LNCaP clone FGC (cell line): ENCODE data around the gene SPNS3.

Experiments used
- DNase-seq: peaks from one replicate; pipeline ENCODE4 v3.0.0-alpha.2; 2011; ENCODE audit warnings: low read depth
- H3K4me3 ChIP-seq: 2 replicates; pipeline ENCODE4 v1.5.1; 2011; ENCODE audit warnings: mild to moderate bottlenecking, low read depth, low read length, control low read depth
- TF ChIP-seq, protein P1 (sequence below): IDR thresholded peaks from 2 replicates; pipeline ENCODE4 v1.5.1; 2012; ENCODE audit warnings: mild to moderate bottlenecking; ENCODE audit not compliant: control insufficient read depth, insufficient read depth; ENCODE audit errors: extremely low read depth

Gene SPNS3

DNA sequence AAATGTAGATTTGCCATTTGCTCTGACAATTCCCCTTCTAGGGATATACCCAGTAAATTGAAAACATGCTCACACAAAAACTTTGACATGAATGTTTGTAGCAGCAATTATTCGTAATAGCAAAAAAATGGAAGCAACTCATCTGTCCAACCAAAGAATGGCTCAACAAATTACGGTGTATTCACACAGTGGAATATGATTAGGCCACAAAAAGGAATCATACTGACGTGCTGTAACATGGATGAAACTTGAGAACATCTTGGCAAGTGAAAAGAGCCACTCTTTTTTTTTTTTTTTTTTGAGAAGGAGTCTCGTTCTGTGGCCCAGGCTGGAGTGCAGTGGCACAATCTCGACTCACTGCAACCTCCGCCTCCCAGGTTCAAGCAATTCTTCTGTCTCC lies 24.1 kb upstream of the SPNS3 start:
- no peak for DNase-seq
- H3K4me3 ChIP-seq: no peak overlapping the region
- TF ChIP-seq, protein P1, sequence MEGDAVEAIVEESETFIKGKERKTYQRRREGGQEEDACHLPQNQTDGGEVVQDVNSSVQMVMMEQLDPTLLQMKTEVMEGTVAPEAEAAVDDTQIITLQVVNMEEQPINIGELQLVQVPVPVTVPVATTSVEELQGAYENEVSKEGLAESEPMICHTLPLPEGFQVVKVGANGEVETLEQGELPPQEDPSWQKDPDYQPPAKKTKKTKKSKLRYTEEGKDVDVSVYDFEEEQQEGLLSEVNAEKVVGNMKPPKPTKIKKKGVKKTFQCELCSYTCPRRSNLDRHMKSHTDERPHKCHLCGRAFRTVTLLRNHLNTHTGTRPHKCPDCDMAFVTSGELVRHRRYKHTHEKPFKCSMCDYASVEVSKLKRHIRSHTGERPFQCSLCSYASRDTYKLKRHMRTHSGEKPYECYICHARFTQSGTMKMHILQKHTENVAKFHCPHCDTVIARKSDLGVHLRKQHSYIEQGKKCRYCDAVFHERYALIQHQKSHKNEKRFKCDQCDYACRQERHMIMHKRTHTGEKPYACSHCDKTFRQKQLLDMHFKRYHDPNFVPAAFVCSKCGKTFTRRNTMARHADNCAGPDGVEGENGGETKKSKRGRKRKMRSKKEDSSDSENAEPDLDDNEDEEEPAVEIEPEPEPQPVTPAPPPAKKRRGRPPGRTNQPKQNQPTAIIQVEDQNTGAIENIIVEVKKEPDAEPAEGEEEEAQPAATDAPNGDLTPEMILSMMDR: no peak

DNA sequence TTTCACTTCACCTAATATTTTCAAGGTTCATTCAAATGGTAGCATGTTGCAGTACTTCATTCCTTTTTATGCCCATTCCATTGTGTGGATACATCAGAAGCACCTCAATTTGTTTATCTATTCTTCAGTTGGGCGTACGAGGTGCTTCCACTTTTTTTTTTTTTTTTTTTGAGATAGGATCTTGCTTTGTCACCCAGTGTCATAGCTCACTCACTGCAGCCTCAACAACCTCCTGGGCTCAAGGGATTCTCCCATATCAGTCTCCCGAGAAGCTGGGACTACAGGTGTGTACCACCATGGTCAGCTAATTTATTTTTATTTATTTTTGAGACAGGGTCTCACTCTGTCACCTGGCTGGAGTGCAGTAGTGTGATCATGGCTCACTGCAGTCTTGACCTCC lies 22.5 kb upstream of the SPNS3 start:
- TF ChIP-seq, protein P1: no peak
- no peak for DNase-seq
- no peak overlapping the region for H3K4me3 ChIP-seq

DNA sequence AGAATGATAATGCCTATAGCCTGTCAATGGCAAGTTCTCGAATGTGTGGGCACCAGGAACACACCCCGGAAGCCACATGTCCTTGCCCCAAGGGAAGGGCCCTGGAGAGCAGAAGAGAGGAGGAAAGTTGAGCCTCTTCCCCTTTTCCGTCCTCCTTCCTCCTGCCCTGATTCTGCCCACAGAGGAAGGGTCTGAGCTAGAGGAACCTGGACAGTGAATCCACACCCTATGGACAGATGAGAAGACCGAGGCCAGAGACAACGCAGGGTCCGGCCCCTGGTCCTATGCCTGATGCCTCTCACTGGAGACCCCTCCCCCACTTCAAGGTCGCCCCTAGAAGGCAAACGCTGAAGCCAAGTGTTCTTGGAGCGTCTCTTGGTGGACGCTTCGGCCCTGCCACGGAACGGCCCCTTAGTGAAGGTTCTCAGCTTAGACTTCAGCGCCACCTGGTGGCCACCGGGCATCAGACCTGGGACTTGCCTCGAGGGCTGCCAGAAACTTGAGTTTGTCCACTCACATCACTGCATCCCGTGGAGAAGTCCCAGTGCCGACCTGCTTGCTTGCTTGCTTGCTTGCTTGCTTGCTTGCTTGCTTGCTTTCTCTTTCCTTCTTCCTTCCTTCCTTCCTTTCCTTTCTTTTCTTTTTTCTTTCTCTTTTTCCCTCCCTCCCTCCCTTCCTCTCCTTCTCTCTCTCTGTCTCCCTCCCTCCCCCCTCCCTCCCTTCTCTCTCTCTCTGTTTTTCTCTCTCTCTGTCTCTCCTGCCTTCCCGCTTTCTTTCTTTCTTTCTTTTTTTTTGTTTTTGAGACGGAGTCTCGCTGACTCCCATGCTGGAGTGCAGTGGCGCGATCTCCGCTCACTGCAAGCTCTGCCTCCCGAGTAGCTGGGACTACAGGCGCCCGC lies 20.6 kb upstream of the SPNS3 start:
- DNase-seq: peak; percentile 69
- no peak overlapping the region for H3K4me3 ChIP-seq
- TF ChIP-seq, protein P1: peak; percentile 93

DNA sequence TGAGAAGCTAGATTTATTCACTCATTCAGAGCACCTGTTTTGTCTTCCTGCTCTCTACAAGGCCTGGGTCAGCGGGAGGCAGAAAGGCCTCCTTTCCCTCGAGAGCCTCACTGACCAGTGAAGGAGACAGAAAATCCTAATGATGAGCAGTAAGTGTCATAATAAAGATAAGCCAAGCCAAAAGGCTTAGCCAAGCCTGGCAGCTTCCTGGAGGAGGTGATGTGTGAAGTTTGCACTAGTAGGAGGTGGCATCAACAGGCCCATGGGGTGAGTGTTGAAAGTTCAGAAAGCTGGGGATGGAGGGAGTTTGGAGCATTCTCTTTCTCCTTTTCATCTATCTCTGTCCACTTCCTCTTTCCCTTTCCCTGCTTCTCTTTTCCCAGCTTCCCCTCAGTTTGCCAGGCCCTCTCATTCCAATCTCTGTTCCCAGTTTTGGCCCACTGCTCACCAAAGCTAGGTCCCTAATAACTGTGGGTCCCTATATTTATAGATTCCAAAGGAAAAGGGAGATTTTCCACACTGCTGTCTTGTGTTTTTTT lies 16.5 kb upstream of the SPNS3 start:
- TF ChIP-seq, protein P1: no peak
- DNase-seq: no peak
- H3K4me3 ChIP-seq: no peak overlapping the region

DNA sequence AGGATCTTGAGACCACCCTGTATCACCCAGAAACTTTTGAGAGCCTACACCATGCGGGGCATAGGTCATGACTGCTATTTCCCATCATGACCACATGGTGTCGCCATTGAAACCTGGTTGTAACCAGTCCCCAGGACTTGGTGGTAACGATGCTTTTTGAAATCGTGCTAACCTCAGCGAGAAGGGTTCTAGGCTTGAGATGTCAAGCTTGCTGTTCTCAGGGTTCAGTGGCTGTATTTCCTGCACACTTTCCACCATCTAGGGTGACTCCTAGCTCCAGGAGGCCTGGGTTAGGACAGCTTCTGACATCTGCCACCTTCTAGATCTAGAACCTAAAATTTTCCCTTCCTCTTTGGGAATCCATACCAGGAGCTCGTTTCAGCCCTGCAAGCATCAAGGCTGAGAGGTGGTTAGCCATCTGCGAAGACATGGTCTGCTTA lies 13.0 kb upstream of the SPNS3 start:
- DNase-seq: peak; percentile 44
- TF ChIP-seq, protein P1: peak; percentile 88

DNA sequence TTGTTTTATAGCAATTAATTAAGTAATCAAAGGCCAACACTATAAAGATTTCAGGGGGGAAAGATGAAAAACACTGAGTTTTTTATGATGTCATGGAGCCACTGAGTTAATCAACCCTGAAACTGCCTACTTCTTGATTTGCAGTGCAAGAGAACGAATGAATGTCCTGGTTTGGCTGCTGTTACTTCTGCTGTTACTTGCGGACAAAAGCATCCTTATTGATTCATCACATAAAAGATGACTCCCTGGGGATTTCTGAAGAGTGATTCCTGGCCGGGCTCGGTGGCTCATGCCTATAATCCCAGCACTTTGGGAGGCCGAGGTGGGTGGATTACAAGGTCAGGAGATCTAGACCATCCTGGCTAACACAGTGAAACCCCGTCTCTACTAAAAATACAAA lies 10.9 kb upstream of the SPNS3 start:
- TF ChIP-seq, protein P1: no peak
- no peak for DNase-seq
- no peak overlapping the region for H3K4me3 ChIP-seq

More for the DNA sequence above, 13.0 kb upstream of the SPNS3 start:
- no peak overlapping the region for H3K4me3 ChIP-seq
